Placental epithelial cell (primary cell): ENCODE results near the gene PRPS2. TPM values are rescaled to one million over a fixed set of nuclear protein-coding genes. Genes with fewer than 3 reads are reported as not detected.

Source experiments
- total RNA-seq: library from RNA; depleted of rRNA; stranded (reverse); fragments of >200 nt; gene quantifications from 2 replicates; pipeline ENCODE4 v1.2.3, GENCODE V29; 2012

PRPS2 gene
- 23.6 and 28.3 TPM in 2 replicates for total RNA-seq

GRCh38 chrX:12791257-12792228 is at the start of gene PRPS2:
Gene PRPS2, plus strand, starts transcription at chrX:12791412. Its CDS starts 86 bp downstream, at chrX:12791498.

DNA sequence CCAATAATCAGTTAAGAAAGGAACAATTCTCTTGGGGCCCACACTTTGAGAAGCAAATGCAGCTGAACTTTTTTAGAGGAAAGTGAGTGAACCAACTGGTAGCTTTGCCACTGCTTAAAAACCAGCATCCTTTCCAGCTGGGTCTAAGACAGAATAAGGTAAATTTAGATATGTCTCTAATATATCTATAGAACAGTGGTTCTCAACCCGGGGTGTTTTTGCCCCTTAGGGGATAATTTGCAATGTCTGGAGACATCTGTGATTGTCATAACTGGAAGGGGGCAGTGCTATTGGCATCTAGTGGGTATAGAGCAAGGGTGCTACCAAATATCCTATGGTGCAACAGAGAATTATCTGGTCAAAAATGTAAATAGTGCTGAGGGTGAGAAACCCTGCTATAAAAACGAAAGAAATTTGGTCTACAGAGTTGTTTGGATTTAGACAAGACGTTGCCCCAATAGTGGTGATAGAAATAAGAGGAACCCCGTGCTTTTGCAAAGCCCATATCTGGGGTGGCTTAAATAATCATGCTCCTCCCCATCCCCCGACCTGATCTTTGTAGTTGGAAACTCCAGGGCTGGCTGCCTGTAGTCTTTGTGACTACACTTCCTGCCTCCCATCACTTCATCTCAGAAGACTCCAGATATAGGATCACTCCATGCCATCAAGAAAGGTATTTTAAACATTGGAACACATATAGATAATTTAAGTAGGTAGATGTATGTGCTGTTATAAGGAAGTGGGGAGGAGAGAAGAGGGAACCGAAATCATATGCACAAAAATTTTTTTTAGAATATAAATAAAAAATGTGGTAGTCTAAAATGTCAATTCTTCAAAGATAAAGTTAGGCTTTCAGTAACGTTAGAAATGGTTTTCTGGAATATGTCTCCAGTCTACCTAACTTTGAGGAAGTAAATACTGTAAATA is 75.5 kb downstream of the PRPS2 start, which contains the start of gene TLR7:
Gene TLR7 (plus strand): TSS at position 622 of the 927 bp plus-strand sequence. CDS start 507 bp downstream, outside the sequence.

Other genes starting within 250 kb of the PRPS2 start
- gene TLR7, start 75.7 kb downstream of the PRPS2 start, total RNA-seq = under 0.01 TPM in 1 of 2 replicates, not detected in the other
- under 0.01 TPM in 1 of 2 replicates, not detected in the other for gene TLR8, start 115.2 kb downstream of the PRPS2 start, total RNA-seq
- 2,017 and 5,847 TPM in 2 replicates for gene TMSB4X, start 183.7 kb downstream of the PRPS2 start, total RNA-seq